Activated T-helper 1 cell treated with anti-CD3 and anti-CD28 coated beads, Interleukin-12 subunit alpha, Interleukin-12 subunit beta, Interleukin-2, Interleukin-4 antibody, amounts not matched to agents 30 ng/mL and 10 ng/mL and 1 ng/mL, durations not matched to agents 14 hours and 24 hours and 36 hours (primary cell): ENCODE data around the gene PTGER1. TPM values are rescaled to one million over a fixed set of nuclear protein-coding genes. Genes with fewer than 3 reads are reported as not detected.

Source experiments
- total RNA-seq: library from RNA; stranded (reverse); gene quantifications from 2 replicates; pipeline ENCODE4 v1.2.3, GENCODE V29; 2022

Gene PTGER1
- total RNA-seq, 1 donor from 2014 or later: 0.44 TPM

Other genes starting within 250 kb of the PTGER1 start
- 219 and 226 TPM in 2 replicates for gene ADGRE5, start 93.9 kb downstream of the PTGER1 start, total RNA-seq
- 273 and 287 TPM in 2 replicates for gene DDX39A, start 56.0 kb downstream of the PTGER1 start, total RNA-seq
- 151 and 180 TPM in 2 replicates for gene PKN1, start 42.0 kb downstream of the PTGER1 start, total RNA-seq
- 42.9 and 43.7 TPM in 2 replicates for gene GIPC1, start 20.8 kb upstream of the PTGER1 start, total RNA-seq
- gene DNAJB1, start 43.0 kb upstream of the PTGER1 start, total RNA-seq: 104 and 120 TPM in 2 replicates
- gene TECR, start 54.2 kb upstream of the PTGER1 start, total RNA-seq: 110 and 120 TPM in 2 replicates
- 131 and 133 TPM in 2 replicates for gene NDUFB7, start 96.7 kb upstream of the PTGER1 start, total RNA-seq
- 0.13 TPM in 1 of 2 replicates, not detected in the other for gene CLEC17A, start 107.7 kb upstream of the PTGER1 start, total RNA-seq
- gene ADGRE3, start 199.5 kb upstream of the PTGER1 start, total RNA-seq: not detected in 2 replicates
- gene ZNF333, start 214.7 kb upstream of the PTGER1 start, total RNA-seq: 10.0 and 11.1 TPM in 2 replicates